ENCODE measurements around the gene ZBTB8OS. TPM values are rescaled to one million over a fixed set of nuclear protein-coding genes. Genes with fewer than 3 reads are reported as not detected.

ZBTB8OS gene
- total RNA-seq, 1 experiment from 2014 or later, result 52.5 TPM

- no peaks in the 10 kb centered on the region for H3K9me3 ChIP-seq
- Mint-ChIP-seq H3K4me1 (ENCODE audit: low read depth, unreplicated experiment) (no peaks in the 10 kb centered on the region), H3K36me3 (ENCODE audit: insufficient read depth, unreplicated experiment) (peaks cover 27% of the 10 kb centered on the region), H3K27me3 (ENCODE audit: insufficient read depth, unreplicated experiment) (no peaks in the 10 kb centered on the region), H3K9me3 (ENCODE audit: unreplicated experiment) (no peaks in the 10 kb centered on the region), H3K27ac (ENCODE audit: unreplicated experiment) (peak overlapping the region; percentile 15), H3K4me3 (ENCODE audit: unreplicated experiment) (no peak overlapping the region)
- no peaks in the 10 kb centered on the region for H3K4me1 ChIP-seq
- no peaks in the 10 kb centered on the region for H3K27me3 ChIP-seq (replicated peaks; ENCODE audit: control insufficient read depth, insufficient read depth, low read length)
- CTCF ChIA-PET, result no interaction called here
- intact Hi-C loops (cut with micrococcal nuclease; ENCODE audit: unreplicated experiment), result no loop called here
- no TSS peak for BruUV-seq (replicated peaks)
- POLR2A ChIA-PET, result no interaction called here
- TF ChIP-seq, protein P1, sequence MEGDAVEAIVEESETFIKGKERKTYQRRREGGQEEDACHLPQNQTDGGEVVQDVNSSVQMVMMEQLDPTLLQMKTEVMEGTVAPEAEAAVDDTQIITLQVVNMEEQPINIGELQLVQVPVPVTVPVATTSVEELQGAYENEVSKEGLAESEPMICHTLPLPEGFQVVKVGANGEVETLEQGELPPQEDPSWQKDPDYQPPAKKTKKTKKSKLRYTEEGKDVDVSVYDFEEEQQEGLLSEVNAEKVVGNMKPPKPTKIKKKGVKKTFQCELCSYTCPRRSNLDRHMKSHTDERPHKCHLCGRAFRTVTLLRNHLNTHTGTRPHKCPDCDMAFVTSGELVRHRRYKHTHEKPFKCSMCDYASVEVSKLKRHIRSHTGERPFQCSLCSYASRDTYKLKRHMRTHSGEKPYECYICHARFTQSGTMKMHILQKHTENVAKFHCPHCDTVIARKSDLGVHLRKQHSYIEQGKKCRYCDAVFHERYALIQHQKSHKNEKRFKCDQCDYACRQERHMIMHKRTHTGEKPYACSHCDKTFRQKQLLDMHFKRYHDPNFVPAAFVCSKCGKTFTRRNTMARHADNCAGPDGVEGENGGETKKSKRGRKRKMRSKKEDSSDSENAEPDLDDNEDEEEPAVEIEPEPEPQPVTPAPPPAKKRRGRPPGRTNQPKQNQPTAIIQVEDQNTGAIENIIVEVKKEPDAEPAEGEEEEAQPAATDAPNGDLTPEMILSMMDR (IDR thresholded peaks at IDR 0.05; ENCODE audit: insufficient read depth in 1 of 2, low read depth in 1 of 2, low read length in 1 of 2, severe bottlenecking in 1 of 2, unreplicated experiment in 1 of 2), result no peak
- no peak for DNase-seq
- no peak overlapping the region for H3K4me3 ChIP-seq (ENCODE audit: low read depth, low read length)
- H3K36me3 ChIP-seq (ENCODE audit: control insufficient read depth, insufficient read depth, low read length), result no peaks in the 10 kb centered on the region
Measured at GRCh38 chr1:32627596-32628162, 22.7 kb downstream of the ZBTB8OS start.

GRCh38 chr1:32626176-32626575 is 24.2 kb downstream of the ZBTB8OS start:
- Histone ChIP-seq H3K4me1 (no peaks in the 10 kb centered on the region), H3K4me3 (ENCODE audit: low read depth, low read length) (no peak overlapping the region), H3K27me3 (replicated peaks; ENCODE audit: control insufficient read depth, insufficient read depth, low read length) (no peaks in the 10 kb centered on the region), H3K9me3 (no peaks in the 10 kb centered on the region), H3K36me3 (ENCODE audit: control insufficient read depth, insufficient read depth, low read length) (no peaks in the 10 kb centered on the region)
- TF ChIP-seq, protein P1 (IDR thresholded peaks at IDR 0.05; ENCODE audit: insufficient read depth in 1 of 2, low read depth in 1 of 2, low read length in 1 of 2, severe bottlenecking in 1 of 2, unreplicated experiment in 1 of 2), result no peak
- Mint-ChIP-seq H3K36me3 (ENCODE audit: insufficient read depth, unreplicated experiment) (peaks cover 28% of the 10 kb centered on the region), H3K4me1 (ENCODE audit: low read depth, unreplicated experiment) (no peaks in the 10 kb centered on the region), H3K4me3 (ENCODE audit: unreplicated experiment) (no peak overlapping the region), H3K27me3 (ENCODE audit: insufficient read depth, unreplicated experiment) (no peaks in the 10 kb centered on the region), H3K9me3 (ENCODE audit: unreplicated experiment) (no peaks in the 10 kb centered on the region), H3K27ac (ENCODE audit: unreplicated experiment) (no peak overlapping the region)
- ChIA-PET CTCF (no interaction called here), POLR2A (no interaction called here)
- BruUV-seq (replicated peaks), result no TSS peak
- no peak for DNase-seq
- intact Hi-C loops (cut with micrococcal nuclease; ENCODE audit: unreplicated experiment), result no loop called here

DNA sequence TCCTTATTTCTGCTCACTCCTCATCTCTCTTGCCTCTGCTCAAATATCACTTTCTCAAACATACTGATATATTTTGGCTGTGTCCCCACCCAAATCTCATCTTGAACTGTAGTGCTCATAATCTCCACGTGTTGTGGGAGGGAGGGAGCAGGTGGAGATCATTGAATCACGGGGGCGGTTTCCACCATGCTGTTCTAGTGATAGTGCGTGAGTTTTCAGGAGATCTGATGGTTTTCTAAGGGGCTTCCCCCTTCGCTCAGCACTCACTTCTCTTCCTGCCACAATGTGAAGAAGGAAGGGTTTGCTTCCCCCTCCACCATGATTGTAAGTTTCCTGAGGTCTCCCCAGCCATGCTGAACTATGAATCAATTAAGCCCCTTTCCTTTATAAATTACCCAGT is 26.6 kb downstream of the ZBTB8OS start:
- no peaks in the 10 kb centered on the region for H3K4me1 ChIP-seq
- TF ChIP-seq, protein P1 (IDR thresholded peaks at IDR 0.05; ENCODE audit: insufficient read depth in 1 of 2, low read depth in 1 of 2, low read length in 1 of 2, severe bottlenecking in 1 of 2, unreplicated experiment in 1 of 2), result no peak
- no TSS peak for BruUV-seq (replicated peaks)
- Mint-ChIP-seq H3K9me3 (ENCODE audit: unreplicated experiment) (no peaks in the 10 kb centered on the region), H3K36me3 (ENCODE audit: insufficient read depth, unreplicated experiment) (peaks cover 24% of the 10 kb centered on the region), H3K4me3 (ENCODE audit: unreplicated experiment) (no peak overlapping the region), H3K27me3 (ENCODE audit: insufficient read depth, unreplicated experiment) (no peaks in the 10 kb centered on the region), H3K4me1 (ENCODE audit: low read depth, unreplicated experiment) (no peaks in the 10 kb centered on the region), H3K27ac (ENCODE audit: unreplicated experiment) (no peak overlapping the region)
- DNase-seq, result no peak
- intact Hi-C loops (cut with micrococcal nuclease; ENCODE audit: unreplicated experiment), result no loop called here
- no peaks in the 10 kb centered on the region for H3K27me3 ChIP-seq (replicated peaks; ENCODE audit: control insufficient read depth, insufficient read depth, low read length)
- no peaks in the 10 kb centered on the region; the same call in 1 of the 2 replicates for H3K36me3 ChIP-seq (ENCODE audit: control insufficient read depth, insufficient read depth, low read length)
- ChIA-PET CTCF (no interaction called here), POLR2A (no interaction called here)
- no peak overlapping the region for H3K4me3 ChIP-seq (ENCODE audit: low read depth, low read length)
- H3K9me3 ChIP-seq, result no peaks in the 10 kb centered on the region

Measured in Caco-2 (cell line).